Panc1 (cell line): ENCODE data around the gene ITGAD. TPM values are rescaled to one million over a fixed set of nuclear protein-coding genes. Genes with fewer than 3 reads are reported as not detected.

ENCODE experiments used
- ATAC-seq: fragments of 200-7000 bp; cut with Tn5 transposase; 2 replicates; pipeline ENCODE4 v1.9.1; 2020; ENCODE audit warnings: mild to moderate bottlenecking, moderate library complexity
- BruUV-seq: library from RNA; stranded (reverse); fragments of 400-500 nt; replicated peaks from 2 replicates; lab custom pipeline; 2021; lab: Mats Ljungman, UMichigan
- CTCF ChIA-PET: fragments of 300-600 bp; sonication (Branson Sonifier 250); formaldehyde crosslinking; loops from one replicate; lab custom pipeline; 2022; ENCODE audit warnings: antibody characterized with exemption; lab: Charles Lee
- POLR2A ChIA-PET: fragments of 300-600 bp; sonication (Branson Sonifier 250); formaldehyde crosslinking; loops from one replicate; lab custom pipeline; 2022; ENCODE audit warnings: antibody characterized with exemption; lab: Charles Lee
- DNase-seq: peaks from one replicate; pipeline ENCODE4 v3.0.0-alpha.2; 2010; ENCODE audit warnings: low read depth, low spot score
- H3K27ac ChIP-seq: 2 replicates; pipeline ENCODE4 v1.5.1; 2011; ENCODE audit warnings: mild to moderate bottlenecking, low read length, inconsistent platforms
- H3K27me3 ChIP-seq: fragments of 200-500 bp; sonication (Bioruptor generic); 2 replicates; pipeline ENCODE4 v1.6.0; 2014; ENCODE audit warnings: low read length, inconsistent platforms; ENCODE audit not compliant: control insufficient read depth, insufficient read depth
- H3K36me3 ChIP-seq: fragments of 200-500 bp; sonication (Bioruptor generic); 2 replicates; pipeline ENCODE4 v1.5.1; 2014; ENCODE audit warnings: inconsistent platforms, mild to moderate bottlenecking, low read length, moderate library complexity; ENCODE audit not compliant: control insufficient read depth, insufficient read depth
- H3K4me1 ChIP-seq: 2 replicates; pipeline ENCODE4 v1.5.1; 2011; ENCODE audit warnings: inconsistent platforms, mild to moderate bottlenecking, low read length, moderate library complexity; ENCODE audit not compliant: control insufficient read depth, insufficient read depth
- H3K4me3 ChIP-seq, 2 experiments: 2 replicates each; pipeline ENCODE4 v1.5.1; 2011 to 2012; ENCODE audit warnings: low read depth in 2 of 2, low read length in 2 of 2, mild to moderate bottlenecking in 2 of 2, inconsistent platforms in 1 of 2, moderate library complexity in 1 of 2
- H3K9me3 ChIP-seq: fragments of 200-500 bp; sonication (Bioruptor generic); 2 replicates; pipeline ENCODE4 v1.5.1; 2014; ENCODE audit warnings: low read depth, mild to moderate bottlenecking, inconsistent platforms, low read length, moderate library complexity; ENCODE audit not compliant: control insufficient read depth, insufficient read depth
- POLR2AphosphoS5 ChIP-seq: IDR thresholded peaks from 2 replicates; pipeline ENCODE4 v1.6.1; 2012; ENCODE audit warnings: mild to moderate bottlenecking, low read depth, low read length, moderate library complexity
- REST ChIP-seq, 2 experiments: IDR thresholded peaks; 2 replicates each; pipeline ENCODE4 v1.6.1; 2011 to 2012; ENCODE audit warnings: low read depth in 2 of 2, control low read depth in 1 of 2, low read length in 1 of 2, mild to moderate bottlenecking in 1 of 2, moderate library complexity in 1 of 2; ENCODE audit not compliant: insufficient read depth in 1 of 2
- SIN3A ChIP-seq: IDR thresholded peaks from 2 replicates; pipeline ENCODE4 v1.6.1; 2012; ENCODE audit warnings: low read depth, mild to moderate bottlenecking, low read length, moderate library complexity, borderline replicate concordance; ENCODE audit not compliant: insufficient read depth
- TCF7L2 ChIP-seq: IDR thresholded peaks from 2 replicates; pipeline ENCODE4 v1.6.1; 2011; ENCODE audit warnings: mild to moderate bottlenecking, low read depth, low read length, inconsistent platforms
- in situ Hi-C: cut with HindIII; loops from 2 replicates; pipeline ENCODE4 v1.10.0; 2016; ENCODE audit warnings: low sequenced_read_pairs, low pct_unique_long_range_greater_than_20kb
- intact Hi-C: fragments of 100-400 bp; cut with micrococcal nuclease; formaldehyde crosslinking; loops from one replicate; pipeline ENCODE4 v1.10.0; 2022; ENCODE audit not compliant: unreplicated experiment
- total RNA-seq: library from RNA; stranded (reverse); gene quantifications from one replicate; pipeline ENCODE4 v1.2.1, GENCODE V29; 2021; ENCODE audit not compliant: unreplicated experiment
- TF ChIP-seq, protein P1 (sequence below): fragments of 450-650 bp; IDR thresholded peaks from 2 replicates; pipeline ENCODE4 v1.5.1; 2017; ENCODE audit warnings: mild to moderate bottlenecking

The ITGAD gene
- total RNA-seq, 1 experiment from 2014 or later, result not detected

DNA sequence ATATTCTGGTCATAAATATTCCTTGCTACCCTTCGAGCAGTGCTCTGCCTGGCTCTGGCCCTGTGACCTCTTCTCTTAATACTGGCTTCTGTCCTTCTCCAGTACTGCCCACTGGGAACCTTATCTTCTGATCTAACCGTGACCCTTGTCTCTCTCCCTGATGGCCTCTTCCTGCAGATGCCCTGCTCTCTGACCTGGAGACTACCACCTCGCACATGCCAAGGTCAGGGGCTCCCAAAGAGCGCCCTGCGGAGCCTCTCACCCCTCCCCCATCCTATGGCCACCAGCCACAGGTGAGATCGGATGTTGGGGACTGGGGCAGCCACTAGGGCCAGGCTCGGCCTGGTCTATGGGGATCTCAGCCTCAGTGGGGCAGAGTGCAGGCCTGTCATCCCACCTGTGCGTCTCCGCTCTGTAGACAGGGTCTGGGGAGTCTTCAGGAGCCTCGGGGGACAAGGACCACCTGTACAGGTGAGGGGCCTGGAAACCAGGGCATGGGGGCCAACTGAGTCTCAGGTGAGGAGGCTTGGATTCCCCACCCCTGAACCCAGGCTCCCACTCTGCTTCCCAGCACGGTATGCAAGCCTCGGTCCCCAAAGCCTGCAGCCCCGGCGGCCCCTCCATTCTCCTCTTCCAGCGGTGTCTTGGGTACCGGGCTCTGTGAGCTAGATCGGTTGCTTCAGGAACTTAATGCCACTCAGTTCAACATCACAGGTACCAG lies 80.3 kb downstream of the ITGAD start:
- TF ChIP-seq SIN3A (no peak), POLR2AphosphoS5 (no peak), REST (IDR thresholded peaks at IDR 0.05; ENCODE audit: insufficient read depth in 1 of 2, low read depth in 2 of 2, low read length in 1 of 2) (no peak), TCF7L2 (no peak)
- TF ChIP-seq, protein P1, sequence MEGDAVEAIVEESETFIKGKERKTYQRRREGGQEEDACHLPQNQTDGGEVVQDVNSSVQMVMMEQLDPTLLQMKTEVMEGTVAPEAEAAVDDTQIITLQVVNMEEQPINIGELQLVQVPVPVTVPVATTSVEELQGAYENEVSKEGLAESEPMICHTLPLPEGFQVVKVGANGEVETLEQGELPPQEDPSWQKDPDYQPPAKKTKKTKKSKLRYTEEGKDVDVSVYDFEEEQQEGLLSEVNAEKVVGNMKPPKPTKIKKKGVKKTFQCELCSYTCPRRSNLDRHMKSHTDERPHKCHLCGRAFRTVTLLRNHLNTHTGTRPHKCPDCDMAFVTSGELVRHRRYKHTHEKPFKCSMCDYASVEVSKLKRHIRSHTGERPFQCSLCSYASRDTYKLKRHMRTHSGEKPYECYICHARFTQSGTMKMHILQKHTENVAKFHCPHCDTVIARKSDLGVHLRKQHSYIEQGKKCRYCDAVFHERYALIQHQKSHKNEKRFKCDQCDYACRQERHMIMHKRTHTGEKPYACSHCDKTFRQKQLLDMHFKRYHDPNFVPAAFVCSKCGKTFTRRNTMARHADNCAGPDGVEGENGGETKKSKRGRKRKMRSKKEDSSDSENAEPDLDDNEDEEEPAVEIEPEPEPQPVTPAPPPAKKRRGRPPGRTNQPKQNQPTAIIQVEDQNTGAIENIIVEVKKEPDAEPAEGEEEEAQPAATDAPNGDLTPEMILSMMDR, result no peak
- intact Hi-C loops, result loop anchor here (5.0 kb wide), 1 partner anchor 224 kb away; no protein-coding TSS in a partner anchor
- peaks cover 8% of the 10 kb centered on the region; the same call in 1 of the 2 replicates for H3K4me1 ChIP-seq
- peaks cover 3% of the 10 kb centered on the region; the same call in 1 of the 2 replicates for H3K36me3 ChIP-seq
- DNase-seq (no peak), ATAC-seq (no peak)
- ChIA-PET POLR2A (no interaction called here), CTCF (interaction anchor here (0.6 kb wide), 1 partner anchor 114 kb away, joined by 3 read pairs; no protein-coding TSS in a partner anchor)
- no peaks in the 10 kb centered on the region for H3K9me3 ChIP-seq
- no peaks in the 10 kb centered on the region for H3K27me3 ChIP-seq
- H3K4me3 ChIP-seq, result no peak overlapping the region; a peak in 1 of 4 replicates
- no TSS peak for BruUV-seq
- no peak overlapping the region for H3K27ac ChIP-seq
- in situ Hi-C loops, result no loop called here

- intact Hi-C loops (loop anchor here (5.0 kb wide), 1 partner anchor 223 kb away; no protein-coding TSS in a partner anchor), in situ Hi-C loops (no loop called here)
- ChIA-PET CTCF (no interaction called here), POLR2A (no interaction called here)
- H3K4me1 ChIP-seq, result peaks cover 8% of the 10 kb centered on the region; the same call in 1 of the 2 replicates
- no peaks in the 10 kb centered on the region for H3K27me3 ChIP-seq
- no peak overlapping the region for H3K4me3 ChIP-seq
- no TSS peak for BruUV-seq
- H3K27ac ChIP-seq, result no peak overlapping the region
- H3K36me3 ChIP-seq, result peaks cover 3% of the 10 kb centered on the region; the same call in 1 of the 2 replicates
- ATAC-seq, result no peak
- no peak for DNase-seq
- no peak for TF ChIP-seq SIN3A
- TF ChIP-seq, protein P1, result no peak
- no peak for TF ChIP-seq REST (IDR thresholded peaks at IDR 0.05; ENCODE audit: insufficient read depth in 1 of 2, low read depth in 2 of 2, low read length in 1 of 2)
- no peak for TF ChIP-seq TCF7L2
- no peak for TF ChIP-seq POLR2AphosphoS5
- H3K9me3 ChIP-seq, result no peaks in the 10 kb centered on the region
These were observed 81.1 kb downstream of the ITGAD start for GRCh38 chr16:31474173-31474714.
